Stimulated activated CD4-positive, alpha-beta T cell treated with anti-CD3 and anti-CD28 coated beads, Interleukin-1b, Interleukin-23, amount 100 ng/mL, for 24 hours (primary cell): ENCODE measurements around the gene TUBA3E.
A peak's percentile ranks its signal among the peaks of the same experiment; 100 is the strongest.
"Not testable (repeated sequence)": the region's sequence is repeated elsewhere in the genome, so short reads cannot be mapped to it uniquely, and the experiment has no call there.

Experiments
- DNase-seq, 4 experiments: peaks; one replicate each; pipeline ENCODE4 v3.0.0-alpha.2; 2020; ENCODE audit warnings: low read depth in 4 of 4, low spot score in 1 of 4

TUBA3E gene

DNA sequence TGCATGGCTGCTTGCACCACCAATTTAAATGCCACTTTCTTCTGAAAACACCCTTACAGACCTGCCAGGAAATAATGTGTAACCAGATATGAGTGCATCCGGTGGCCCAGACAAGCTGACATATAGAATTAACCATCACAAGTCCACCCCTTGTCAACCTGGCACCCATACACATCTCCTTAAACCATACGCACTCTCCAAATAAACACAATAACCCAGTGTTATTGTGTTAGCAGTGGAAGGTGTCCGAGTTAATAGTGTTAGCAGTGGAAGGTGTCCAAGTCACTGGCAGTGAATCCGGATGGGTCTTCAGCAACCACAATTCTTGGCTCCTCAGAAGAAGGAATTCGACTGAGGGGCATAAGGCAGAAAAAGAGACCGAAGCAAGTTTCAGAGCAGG, 49.7 kb downstream of the TUBA3E start:
- DNase-seq, result not testable (repeated sequence)

DNA sequence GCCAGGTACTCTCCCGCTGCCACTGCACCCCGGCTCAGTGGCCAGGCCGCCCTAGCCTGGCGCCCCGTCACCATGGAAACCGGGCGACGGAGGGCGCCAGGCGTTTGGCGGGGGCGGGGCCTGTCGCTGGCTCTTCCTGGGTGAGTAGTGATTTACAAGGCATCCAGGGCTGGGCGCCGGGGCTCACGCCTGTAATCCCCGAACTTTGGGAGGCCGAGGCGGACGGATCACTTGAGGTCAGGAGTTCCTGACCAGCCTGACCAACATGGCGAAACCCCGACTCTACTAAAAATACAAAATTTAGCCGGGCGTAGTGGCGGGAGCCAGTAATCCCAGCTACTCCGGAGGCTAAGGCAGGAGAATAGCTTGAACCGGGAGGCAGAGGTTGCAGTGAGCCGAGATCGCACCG, 53.2 kb downstream of the TUBA3E start, which contains the start of gene CCDC74B:
CCDC74B (minus strand) TSS at position 107 of the 409 bp plus-strand sequence. CDS start 116 bp downstream, outside the sequence.
- DNase-seq, result peak in 3 of 4 experiments; percentile 11 to 45 (median 24)

DNA sequence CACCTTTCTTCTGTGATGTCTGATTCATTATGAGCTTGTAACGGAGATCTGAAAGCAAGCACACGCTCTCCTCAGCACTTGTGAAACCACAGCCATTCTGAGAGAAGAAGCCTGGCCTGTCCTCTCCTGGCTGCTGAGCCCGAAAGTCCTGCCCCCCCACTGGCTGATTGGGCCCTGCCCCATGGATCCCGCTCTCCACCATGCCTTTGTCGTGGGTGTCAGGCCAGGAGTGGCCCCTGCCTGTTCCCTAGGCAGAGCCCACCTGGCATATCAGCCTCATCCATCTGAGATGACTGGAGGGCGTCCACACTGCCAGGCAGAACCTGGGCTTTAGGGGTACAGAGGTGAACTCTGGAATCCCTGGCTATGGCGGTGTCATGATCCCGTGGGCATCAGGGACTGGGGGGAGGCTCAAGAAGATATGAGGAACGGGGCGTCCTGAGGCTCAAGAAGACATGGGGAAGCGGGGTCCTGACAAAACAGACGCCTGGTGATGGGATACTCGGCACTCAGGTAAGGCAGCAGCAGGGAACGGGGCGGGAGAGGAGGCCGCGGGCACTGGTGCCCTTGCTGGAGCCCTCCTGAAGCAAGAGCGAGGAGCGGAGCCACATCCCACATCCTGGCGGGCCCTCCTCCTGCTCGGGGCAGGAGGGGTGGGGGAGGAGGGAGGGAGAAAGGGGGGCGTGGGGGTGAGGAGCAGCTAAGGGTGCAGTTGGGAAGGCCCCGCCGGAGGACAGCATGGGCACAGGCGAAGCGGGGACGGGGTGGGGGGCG, 54.8 kb downstream of the TUBA3E start:
- DNase-seq, result not testable (repeated sequence)

DNA sequence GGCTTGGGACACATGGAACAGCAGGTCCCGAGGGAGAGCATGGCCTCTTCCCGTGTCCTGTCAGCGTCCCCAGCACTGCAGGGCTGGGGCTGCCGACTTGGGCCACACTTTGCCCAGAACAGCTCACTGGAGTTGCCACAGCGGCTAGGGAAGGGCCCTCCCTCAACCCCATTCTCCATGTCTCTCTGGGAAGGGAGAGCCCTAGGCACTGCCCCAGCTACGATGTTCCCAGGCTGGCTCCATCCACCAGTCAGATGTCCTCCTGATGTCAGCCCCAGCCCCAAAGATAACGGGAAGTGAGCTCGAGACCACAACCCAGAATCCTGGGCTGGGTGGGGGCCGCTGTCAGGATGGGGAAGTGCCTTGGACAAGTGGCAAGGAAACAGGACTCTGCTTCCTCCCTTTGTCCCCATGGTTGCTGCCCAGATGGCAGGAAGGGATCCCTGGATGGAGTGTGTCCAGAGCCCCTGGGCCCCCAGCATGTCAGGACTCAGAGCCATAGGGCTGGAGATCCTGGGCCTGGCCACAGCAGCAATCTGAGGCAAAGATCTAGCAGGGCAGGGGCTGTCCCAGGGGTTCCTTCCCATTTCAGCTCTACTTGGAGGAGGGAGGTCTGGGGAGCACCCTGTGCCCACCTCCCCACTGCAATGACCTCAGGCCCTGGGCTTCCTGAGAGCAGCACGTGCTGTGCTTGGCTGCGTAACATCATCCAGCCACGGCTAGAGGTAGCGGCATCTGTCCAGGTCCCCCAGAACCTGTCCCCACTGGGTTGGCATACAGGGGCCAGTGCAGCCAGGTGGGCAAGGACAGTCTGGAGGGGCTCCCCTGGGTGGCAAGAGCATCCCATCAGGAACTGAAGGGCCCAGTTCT, 55.6 kb downstream of the TUBA3E start:
- not testable (repeated sequence) for DNase-seq
